Hepatocyte (in vitro differentiated cells): Measurements from ENCODE around the gene CUX1.

ENCODE experiments used
- CTCF ChIP-seq: fragments of 200-600 bp; sonication (generic); IDR thresholded peaks from 2 replicates; pipeline ENCODE4 v1.5.1; 2016; ENCODE audit warnings: antibody characterized with exemption, mild to moderate bottlenecking; ENCODE audit not compliant: poor library complexity
- EZH2 ChIP-seq: fragments of 200-600 bp; sonication (generic); IDR thresholded peaks from 2 replicates; pipeline ENCODE4 v1.6.1; 2016; ENCODE audit warnings: antibody characterized with exemption, mild to moderate bottlenecking, borderline replicate concordance
- EZH2phosphoT487 ChIP-seq: fragments of 200-600 bp; sonication (generic); IDR thresholded peaks from one replicate; pipeline ENCODE4 v1.6.1; 2018; ENCODE audit warnings: antibody characterized with exemption, mild to moderate bottlenecking, low read depth, moderate library complexity; ENCODE audit not compliant: unreplicated experiment, severe bottlenecking

- TF ChIP-seq CTCF (no peak), EZH2 (no peak), EZH2phosphoT487 (no peak)
These were observed 7.0 kb downstream of the CUX1 start for GRCh38 chr7:101824440-101824839.
